Measurements from ENCODE around the gene NME3. TPM values are rescaled to one million over a fixed set of nuclear protein-coding genes. Genes with fewer than 3 reads are reported as not detected.

Gene NME3
- total RNA-seq, 1 donor from 2014 or later, result 15.6 TPM

GRCh38 chr16:1790261-1790610 lies 18.9 kb upstream of the NME3 start:
- TF ChIP-seq EZH2 (IDR thresholded peaks at IDR 0.05) (no peak), EZH2phosphoT487 (IDR thresholded peaks at IDR 0.05) (no peak), CTCF (IDR thresholded peaks at IDR 0.05) (no peak)
- H3K36me3 Mint-ChIP-seq, result peaks cover 4% of the 10 kb centered on the region

GRCh38 chr16:1789643-1790045 lies 18.3 kb upstream of the NME3 start:
- Histone ChIP-seq H3K9ac (no peak overlapping the region), H4K20me1 (ENCODE audit: low read depth) (peaks cover 8% of the 10 kb centered on the region), H3K36me3 (no peaks in the 10 kb centered on the region), H3K4me3 (no peak overlapping the region), H3K27me3 (no peaks in the 10 kb centered on the region), H3K27ac (no peak overlapping the region), H3K4me2 (no peak overlapping the region), H2AFZ (replicated peaks) (no peak overlapping the region), H3K4me1 (no peaks in the 10 kb centered on the region), H3K79me2 (ENCODE audit: low read depth) (peaks cover 12% of the 10 kb centered on the region), H3K9me3 (ENCODE audit: low read depth) (no peaks in the 10 kb centered on the region), H3F3A (ENCODE audit: low read depth) (no peaks in the 10 kb centered on the region)
- TF ChIP-seq EZH2phosphoT487 (IDR thresholded peaks at IDR 0.05) (no peak), CTCF (IDR thresholded peaks at IDR 0.05) (no peak), EZH2 (IDR thresholded peaks at IDR 0.05) (no peak)
- H3K9me3 Mint-ChIP-seq, result no peaks in the 10 kb centered on the region
- peaks cover 2% of the 10 kb centered on the region for H3K4me1 Mint-ChIP-seq
- peaks cover 2% of the 10 kb centered on the region for H3K27me3 Mint-ChIP-seq (ENCODE audit: insufficient read depth, low read depth)
- H3K27ac Mint-ChIP-seq, result no peak overlapping the region
- DNase-seq (ENCODE audit: low spot score), result no peak
- no peak overlapping the region for H3K4me3 Mint-ChIP-seq
- peaks cover 4% of the 10 kb centered on the region for H3K36me3 Mint-ChIP-seq

More at GRCh38 chr16:1790261-1790610, 18.9 kb upstream of the NME3 start:
- Histone ChIP-seq H3K79me2 (ENCODE audit: low read depth) (peaks cover 6% of the 10 kb centered on the region), H4K20me1 (ENCODE audit: low read depth) (peaks cover 3% of the 10 kb centered on the region), H3K4me3 (no peak overlapping the region), H3K27me3 (no peaks in the 10 kb centered on the region), H2AFZ (replicated peaks) (no peak overlapping the region), H3F3A (ENCODE audit: low read depth) (no peaks in the 10 kb centered on the region), H3K36me3 (no peaks in the 10 kb centered on the region), H3K9me3 (ENCODE audit: low read depth) (no peaks in the 10 kb centered on the region), H3K27ac (no peak overlapping the region), H3K4me2 (no peak overlapping the region), H3K9ac (no peak overlapping the region), H3K4me1 (no peaks in the 10 kb centered on the region)
- Mint-ChIP-seq H3K27me3 (ENCODE audit: insufficient read depth, low read depth) (peaks cover 2% of the 10 kb centered on the region), H3K4me3 (no peak overlapping the region), H3K9me3 (no peaks in the 10 kb centered on the region), H3K27ac (no peak overlapping the region), H3K4me1 (no peaks in the 10 kb centered on the region)
- no peak for DNase-seq (ENCODE audit: low spot score)

GRCh38 chr16:1788708-1789100 lies 17.4 kb upstream of the NME3 start:
- Histone ChIP-seq H3K4me3 (no peak overlapping the region), H4K20me1 (ENCODE audit: low read depth) (peaks cover 18% of the 10 kb centered on the region), H3K36me3 (no peaks in the 10 kb centered on the region), H3K4me1 (no peaks in the 10 kb centered on the region), H3K9ac (no peak overlapping the region), H3K4me2 (no peak overlapping the region), H3K9me3 (ENCODE audit: low read depth) (no peaks in the 10 kb centered on the region), H3K79me2 (ENCODE audit: low read depth) (peaks cover 21% of the 10 kb centered on the region), H3K27me3 (no peaks in the 10 kb centered on the region), H2AFZ (replicated peaks) (no peak overlapping the region), H3K27ac (no peak overlapping the region), H3F3A (ENCODE audit: low read depth) (no peaks in the 10 kb centered on the region)
- Mint-ChIP-seq H3K36me3 (peaks cover 4% of the 10 kb centered on the region), H3K4me3 (peak overlapping the region; percentile 48), H3K4me1 (peaks cover 2% of the 10 kb centered on the region), H3K27me3 (ENCODE audit: insufficient read depth, low read depth) (peaks cover 2% of the 10 kb centered on the region), H3K27ac (no peak overlapping the region), H3K9me3 (no peaks in the 10 kb centered on the region)
- no peak for DNase-seq (ENCODE audit: low spot score)
- no peak for TF ChIP-seq EZH2phosphoT487 (IDR thresholded peaks at IDR 0.05)
- no peak for TF ChIP-seq CTCF (IDR thresholded peaks at IDR 0.05)
- TF ChIP-seq EZH2 (IDR thresholded peaks at IDR 0.05), result no peak

Data from neural progenitor cell (in vitro differentiated cells).